Activated naive CD8-positive, alpha-beta T cell treated with anti-CD3 and anti-CD28 coated beads, Interleukin-2, amount 10 ng/mL, durations not matched to agents 7 days and 5 days (primary cell): ENCODE results near the gene VAC14. TPM values are rescaled to one million over a fixed set of nuclear protein-coding genes. Genes with fewer than 3 reads are reported as not detected.
A peak's percentile ranks its signal among the peaks of the same experiment; 100 is the strongest.

Source experiments
- ATAC-seq: fragments of 150-1000 bp; cut with Tn5 transposase; one replicate; pipeline ENCODE4 v1.10.0; 2021; ENCODE audit warnings: low read depth, moderate library complexity
- POLR2A ChIA-PET: fragments of 350-600 bp; sonication (Branson Sonifier 250); formaldehyde crosslinking; loops from one replicate; lab custom pipeline; 2021; ENCODE audit warnings: antibody characterized with exemption; lab: Charles Lee
- DNase-seq: peaks from one replicate; pipeline ENCODE4 v3.0.0; 2021
- H3K27ac Mint-ChIP-seq: one replicate; pipeline ENCODE4 v1.8.0; 2022; ENCODE audit warnings: mild to moderate bottlenecking, mixed read lengths
- H3K27me3 Mint-ChIP-seq: one replicate; pipeline ENCODE4 v1.8.0; 2022; ENCODE audit warnings: mild to moderate bottlenecking, moderate library complexity, mixed read lengths
- H3K36me3 Mint-ChIP-seq: one replicate; pipeline ENCODE4 v1.8.0; 2021; ENCODE audit warnings: mild to moderate bottlenecking, mixed read lengths
- H3K4me1 Mint-ChIP-seq: one replicate; pipeline ENCODE4 v1.8.0; 2021; ENCODE audit warnings: mixed read lengths
- H3K4me3 Mint-ChIP-seq: one replicate; pipeline ENCODE4 v1.8.0; 2022; ENCODE audit warnings: mild to moderate bottlenecking, moderate library complexity, mixed read lengths
- H3K9me3 Mint-ChIP-seq: one replicate; pipeline ENCODE4 v1.8.0; 2021; ENCODE audit warnings: mixed read lengths
- total RNA-seq, 2 experiments: library from RNA; stranded (reverse); gene quantifications; one replicate each; pipeline ENCODE4 v1.2.3, GENCODE V29; 2021

VAC14 gene
- total RNA-seq, 2 experiments from 2014 or later, result 34.4 to 36.9 TPM

- POLR2A ChIA-PET, result interaction anchor here (1.4 kb wide), 1 partner anchor 29 kb away, joined by 3 read pairs; no protein-coding TSS in a partner anchor
- Mint-ChIP-seq H3K27me3 (no peaks in the 10 kb centered on the region), H3K4me3 (no peak overlapping the region), H3K4me1 (peaks cover 4% of the 10 kb centered on the region), H3K9me3 (no peaks in the 10 kb centered on the region), H3K27ac (no peak overlapping the region), H3K36me3 (no peaks in the 10 kb centered on the region)
- DNase-seq (no peak), ATAC-seq (no peak)
Measured at GRCh38 chr16:70766176-70766575, 34.8 kb downstream of the VAC14 start.

DNA sequence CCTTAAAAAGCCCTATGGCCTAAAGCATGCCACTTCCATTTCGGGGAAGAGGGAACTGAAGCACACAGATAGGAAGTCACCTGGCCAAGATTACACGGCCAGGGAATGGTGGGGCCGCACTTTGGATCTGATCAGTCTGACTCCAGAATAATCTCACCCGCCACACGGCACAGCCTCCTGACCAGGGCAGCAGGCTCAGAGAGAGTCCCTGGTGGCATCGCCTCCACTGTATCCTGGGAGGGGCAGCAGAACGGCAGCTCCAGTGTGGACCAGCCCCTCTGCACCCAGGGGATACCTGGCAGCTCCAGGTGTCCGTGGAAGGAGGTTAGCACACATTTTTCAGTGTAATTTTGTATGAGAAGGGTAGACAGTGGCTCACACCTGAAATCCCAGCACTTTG is 35.5 kb downstream of the VAC14 start:
- POLR2A ChIA-PET, result interaction anchor here (1.4 kb wide), 1 partner anchor 28 kb away, joined by 3 read pairs; no protein-coding TSS in a partner anchor
- Mint-ChIP-seq H3K27ac (no peak overlapping the region), H3K36me3 (peaks cover 3% of the 10 kb centered on the region)

GRCh38 chr16:70764632-70765031 is 36.3 kb downstream of the VAC14 start:
- POLR2A ChIA-PET, result no interaction called here
- H3K36me3 Mint-ChIP-seq, result peaks cover 3% of the 10 kb centered on the region
- no peak overlapping the region for H3K4me3 Mint-ChIP-seq
- no peaks in the 10 kb centered on the region for H3K4me1 Mint-ChIP-seq
- no peaks in the 10 kb centered on the region for H3K9me3 Mint-ChIP-seq
- H3K27ac Mint-ChIP-seq, result no peak overlapping the region
- no peak for ATAC-seq
- H3K27me3 Mint-ChIP-seq, result no peaks in the 10 kb centered on the region
- DNase-seq, result no peak

More for the DNA sequence above, 35.5 kb downstream of the VAC14 start:
- no peak for ATAC-seq
- no peak overlapping the region for H3K4me3 Mint-ChIP-seq
- H3K9me3 Mint-ChIP-seq, result no peaks in the 10 kb centered on the region
- no peaks in the 10 kb centered on the region for H3K4me1 Mint-ChIP-seq
- no peak for DNase-seq
- H3K27me3 Mint-ChIP-seq, result no peaks in the 10 kb centered on the region

DNA sequence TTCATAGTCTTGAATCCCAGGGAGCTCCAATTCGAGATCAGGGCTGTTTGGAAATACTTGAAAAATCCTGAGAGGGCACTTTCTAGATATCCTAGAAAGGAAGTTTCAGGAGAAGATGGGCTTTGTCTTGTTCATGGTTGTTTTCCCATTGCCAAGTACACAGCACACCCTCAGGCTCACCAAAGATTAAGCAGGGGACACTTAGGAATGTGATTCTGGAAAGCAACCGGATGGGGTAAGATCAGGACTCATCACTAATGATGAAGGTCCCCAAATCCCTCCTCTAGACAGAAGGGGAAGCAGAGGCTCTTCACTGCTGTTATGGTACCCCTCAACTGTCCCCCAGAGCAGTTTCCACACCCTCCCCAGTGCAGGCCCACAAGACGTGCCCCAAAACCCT is 40.7 kb downstream of the VAC14 start:
- H3K9me3 Mint-ChIP-seq, result no peaks in the 10 kb centered on the region
- H3K4me1 Mint-ChIP-seq, result no peaks in the 10 kb centered on the region
- H3K36me3 Mint-ChIP-seq, result peaks cover 3% of the 10 kb centered on the region
- no peak for DNase-seq
- no peak for ATAC-seq
- no peak overlapping the region for H3K27ac Mint-ChIP-seq
- no peak overlapping the region for H3K4me3 Mint-ChIP-seq
- H3K27me3 Mint-ChIP-seq, result no peaks in the 10 kb centered on the region
- POLR2A ChIA-PET, result no interaction called here

GRCh38 chr16:70759666-70760065 is 41.3 kb downstream of the VAC14 start:
- Mint-ChIP-seq H3K9me3 (no peaks in the 10 kb centered on the region), H3K27ac (no peak overlapping the region), H3K36me3 (peaks cover 3% of the 10 kb centered on the region), H3K4me1 (no peaks in the 10 kb centered on the region), H3K27me3 (no peaks in the 10 kb centered on the region), H3K4me3 (no peak overlapping the region)
- ATAC-seq (no peak), DNase-seq (no peak)
- POLR2A ChIA-PET, result no interaction called here

DNA sequence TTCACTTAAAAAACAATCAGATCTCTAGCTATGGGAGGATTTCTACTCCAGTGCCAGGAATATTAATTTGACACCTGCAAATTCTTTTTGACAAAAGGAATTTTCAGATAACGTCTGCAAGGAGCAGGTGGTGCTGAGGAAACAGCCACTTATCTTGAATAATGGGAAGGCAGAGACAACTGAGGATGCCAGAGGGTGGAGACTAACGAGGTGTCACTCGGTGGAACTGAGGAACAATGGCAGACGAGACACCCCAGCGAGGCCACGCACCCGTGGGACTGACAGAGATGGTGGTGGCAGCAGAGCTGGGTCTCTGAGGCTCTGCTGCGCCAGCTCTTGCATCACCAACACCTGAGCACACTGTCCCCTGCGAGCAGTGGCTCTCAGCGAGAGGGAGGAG is 42.2 kb downstream of the VAC14 start:
- no peak for ATAC-seq
- H3K27ac Mint-ChIP-seq, result no peak overlapping the region
- DNase-seq, result no peak

DNA sequence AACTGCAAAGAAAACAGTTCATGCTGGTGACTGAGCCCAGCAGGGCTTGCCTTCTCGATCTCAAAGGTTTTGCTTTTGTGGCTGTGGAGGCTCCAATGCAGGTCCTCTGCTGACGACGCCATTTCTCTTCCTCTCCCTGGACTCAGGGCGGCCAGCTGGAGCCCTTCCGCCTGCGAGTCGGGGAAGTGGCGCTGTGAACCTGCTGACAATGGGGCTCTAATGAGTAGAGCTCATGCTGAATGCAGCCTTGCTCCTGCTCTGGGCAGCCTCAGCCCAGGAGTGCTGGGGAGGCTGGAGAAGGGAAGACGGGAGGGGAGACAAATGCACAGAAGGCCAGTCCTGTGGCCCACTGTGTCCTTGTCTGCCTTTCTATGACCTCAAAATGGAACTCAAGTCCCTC is 43.8 kb downstream of the VAC14 start:
- no peaks in the 10 kb centered on the region for H3K9me3 Mint-ChIP-seq
- no peak overlapping the region for H3K4me3 Mint-ChIP-seq
- ATAC-seq (no peak), DNase-seq (no peak)
- H3K27me3 Mint-ChIP-seq, result no peaks in the 10 kb centered on the region
- H3K4me1 Mint-ChIP-seq, result no peaks in the 10 kb centered on the region
- POLR2A ChIA-PET, result interaction anchor here (1.0 kb wide), 1 partner anchor 17 kb away, joined by 3 read pairs; no protein-coding TSS in a partner anchor
- peaks cover 3% of the 10 kb centered on the region for H3K36me3 Mint-ChIP-seq
- H3K27ac Mint-ChIP-seq, result no peak overlapping the region

More for the DNA sequence above, 42.2 kb downstream of the VAC14 start:
- Mint-ChIP-seq H3K27me3 (no peaks in the 10 kb centered on the region), H3K4me3 (no peak overlapping the region), H3K9me3 (no peaks in the 10 kb centered on the region), H3K4me1 (no peaks in the 10 kb centered on the region), H3K36me3 (peaks cover 3% of the 10 kb centered on the region)
- POLR2A ChIA-PET, result no interaction called here

- no peaks in the 10 kb centered on the region for H3K9me3 Mint-ChIP-seq
- H3K27me3 Mint-ChIP-seq, result no peaks in the 10 kb centered on the region
- no peak overlapping the region for H3K4me3 Mint-ChIP-seq
- peaks cover 3% of the 10 kb centered on the region for H3K36me3 Mint-ChIP-seq
- ATAC-seq (no peak), DNase-seq (no peak)
- H3K27ac Mint-ChIP-seq, result peak overlapping the region; percentile 0
- POLR2A ChIA-PET, result interaction anchor here (1.0 kb wide), 1 partner anchor 18 kb away, joined by 3 read pairs; no protein-coding TSS in a partner anchor
- peaks cover 1% of the 10 kb centered on the region for H3K4me1 Mint-ChIP-seq
Measured at GRCh38 chr16:70756071-70756470, 44.9 kb downstream of the VAC14 start.

DNA sequence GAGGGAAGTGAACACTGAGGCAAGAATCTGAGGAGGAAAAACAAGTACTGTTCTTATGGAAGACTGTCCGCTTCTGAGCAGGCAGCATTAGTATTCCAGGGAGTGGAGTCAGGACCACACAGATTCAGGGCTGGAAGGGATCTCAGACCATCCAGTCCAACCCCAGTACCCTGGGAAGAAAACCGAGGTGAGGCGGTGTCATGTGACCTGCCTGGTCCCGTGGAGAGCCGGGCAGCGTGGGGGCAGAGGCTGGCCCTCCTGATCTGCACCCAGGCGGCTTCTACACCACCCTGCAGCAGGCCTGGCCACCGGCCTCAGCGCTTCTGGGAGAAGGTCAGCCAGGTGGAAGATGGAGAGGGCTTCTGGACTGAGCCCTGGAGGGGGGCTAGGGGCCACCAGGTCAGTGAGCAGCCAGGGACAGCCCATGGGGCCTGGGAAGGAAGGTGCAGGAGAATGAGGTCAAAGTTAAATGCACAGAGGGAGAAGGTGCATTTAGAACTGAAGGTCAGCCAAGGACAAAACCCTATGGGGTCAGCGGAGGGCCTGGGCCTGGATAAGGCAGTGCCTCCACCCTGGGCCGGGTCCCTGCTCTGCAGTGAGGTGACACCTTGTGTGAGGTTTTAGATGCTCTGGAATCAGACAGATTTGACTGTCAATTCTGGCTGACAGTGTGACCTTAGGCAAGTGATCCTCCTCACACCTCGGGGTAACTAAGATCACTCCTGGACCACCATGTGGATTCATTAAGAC is 45.9 kb downstream of the VAC14 start:
- ATAC-seq (no peak), DNase-seq (no peak)
- Mint-ChIP-seq H3K4me3 (no peak overlapping the region), H3K4me1 (peaks cover 8% of the 10 kb centered on the region), H3K9me3 (no peaks in the 10 kb centered on the region), H3K36me3 (peaks cover 3% of the 10 kb centered on the region), H3K27me3 (no peaks in the 10 kb centered on the region), H3K27ac (no peak overlapping the region)
- POLR2A ChIA-PET, result no interaction called here

- DNase-seq (no peak), ATAC-seq (no peak)
- no peak overlapping the region for H3K27ac Mint-ChIP-seq
- H3K4me3 Mint-ChIP-seq, result no peak overlapping the region
- H3K4me1 Mint-ChIP-seq, result peaks cover 8% of the 10 kb centered on the region
- POLR2A ChIA-PET, result no interaction called here
- peaks cover 3% of the 10 kb centered on the region for H3K36me3 Mint-ChIP-seq
- no peaks in the 10 kb centered on the region for H3K9me3 Mint-ChIP-seq
- no peaks in the 10 kb centered on the region for H3K27me3 Mint-ChIP-seq
Measured at GRCh38 chr16:70754371-70754770, 46.6 kb downstream of the VAC14 start.

- Mint-ChIP-seq H3K27me3 (no peaks in the 10 kb centered on the region), H3K36me3 (peaks cover 3% of the 10 kb centered on the region), H3K9me3 (no peaks in the 10 kb centered on the region), H3K4me3 (no peak overlapping the region), H3K4me1 (peaks cover 8% of the 10 kb centered on the region), H3K27ac (no peak overlapping the region)
- no peak for ATAC-seq
- no peak for DNase-seq
- POLR2A ChIA-PET, result no interaction called here
Measured at GRCh38 chr16:70753694-70754325, 47.1 kb downstream of the VAC14 start.

DNA sequence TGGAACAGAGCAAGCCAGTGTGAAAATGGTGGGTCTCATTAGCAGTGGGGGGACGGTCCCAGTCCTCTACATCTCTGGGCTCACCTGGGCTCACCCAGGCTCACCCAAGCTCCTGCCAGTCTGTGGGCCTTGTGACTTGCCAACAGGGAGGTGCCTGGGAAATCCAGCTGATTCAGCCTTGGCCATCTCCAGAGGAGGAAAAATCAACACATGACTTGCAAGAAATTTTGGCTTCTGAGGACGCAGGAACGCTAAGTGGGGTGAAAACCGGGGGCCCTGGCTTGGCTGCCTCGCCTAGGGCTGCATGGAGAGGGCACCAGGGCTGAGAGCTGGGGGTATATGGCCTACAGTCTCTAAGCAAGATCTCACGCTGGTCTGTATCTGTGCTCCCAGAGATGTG is 47.7 kb downstream of the VAC14 start:
- no peaks in the 10 kb centered on the region for H3K27me3 Mint-ChIP-seq
- no peak overlapping the region for H3K4me3 Mint-ChIP-seq
- peaks cover 3% of the 10 kb centered on the region for H3K36me3 Mint-ChIP-seq
- H3K9me3 Mint-ChIP-seq, result no peaks in the 10 kb centered on the region
- DNase-seq, result no peak
- peaks cover 9% of the 10 kb centered on the region for H3K4me1 Mint-ChIP-seq
- POLR2A ChIA-PET, result no interaction called here
- ATAC-seq, result no peak
- no peak overlapping the region for H3K27ac Mint-ChIP-seq

- no peaks in the 10 kb centered on the region for H3K9me3 Mint-ChIP-seq
- H3K36me3 Mint-ChIP-seq, result peaks cover 3% of the 10 kb centered on the region
- POLR2A ChIA-PET, result no interaction called here
- H3K4me3 Mint-ChIP-seq, result no peak overlapping the region
- peak overlapping the region; percentile 40 for H3K27ac Mint-ChIP-seq
- peaks cover 12% of the 10 kb centered on the region for H3K4me1 Mint-ChIP-seq
- ATAC-seq (no peak), DNase-seq (no peak)
- H3K27me3 Mint-ChIP-seq, result no peaks in the 10 kb centered on the region
Measured at GRCh38 chr16:70752426-70752825, 48.5 kb downstream of the VAC14 start.

DNA sequence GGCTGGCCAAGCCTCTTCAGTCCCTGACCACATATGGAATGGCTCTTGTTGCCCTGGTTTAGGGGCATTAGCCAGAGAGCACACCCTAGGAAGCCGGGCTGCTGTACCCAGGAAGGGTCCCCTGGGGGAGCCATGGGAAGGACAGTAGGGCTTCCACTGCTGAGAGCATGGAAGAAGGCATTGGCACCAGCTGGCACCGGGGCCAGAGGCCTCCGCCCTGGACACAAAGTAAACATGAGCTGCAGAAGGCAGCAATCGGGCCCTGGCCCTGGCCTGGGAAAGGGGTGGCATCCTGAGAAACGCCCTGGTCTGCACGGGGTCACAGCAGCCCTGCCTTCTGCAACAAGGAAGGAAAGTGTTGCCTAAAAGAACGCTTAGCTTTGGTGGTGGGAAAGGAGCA is 49.4 kb downstream of the VAC14 start:
- H3K27me3 Mint-ChIP-seq, result no peaks in the 10 kb centered on the region
- POLR2A ChIA-PET, result interaction anchor here (1.0 kb wide), 1 partner anchor 15 kb away, joined by 3 read pairs; no protein-coding TSS in a partner anchor
- ATAC-seq (no peak), DNase-seq (no peak)
- H3K36me3 Mint-ChIP-seq, result peaks cover 3% of the 10 kb centered on the region
- peak overlapping the region; percentile 48 for H3K27ac Mint-ChIP-seq
- H3K9me3 Mint-ChIP-seq, result no peaks in the 10 kb centered on the region
- peaks cover 21% of the 10 kb centered on the region for H3K4me1 Mint-ChIP-seq
- no peak overlapping the region for H3K4me3 Mint-ChIP-seq
